Activated B cell treated with CpG ODN at 0.5 μM for 24 hours (primary cell): ENCODE results near the gene KRTAP4-9. TPM values are rescaled to one million over a fixed set of nuclear protein-coding genes. Genes with fewer than 3 reads are reported as not detected.
"Not testable (repeated sequence)": the region's sequence is repeated elsewhere in the genome, so short reads cannot be mapped to it uniquely, and the experiment has no call there.

Experiments
- ATAC-seq: fragments of 200-7000 bp; cut with Tn5 transposase; one replicate; pipeline ENCODE4 v1.10.0; 2021; ENCODE audit warnings: low read depth, mild to moderate bottlenecking, moderate library complexity
- CTCF ChIA-PET: fragments of 350-600 bp; sonication (Branson Sonifier 250); formaldehyde crosslinking; loops from one replicate; lab custom pipeline; 2021; ENCODE audit warnings: antibody characterized with exemption; lab: Charles Lee
- POLR2A ChIA-PET: fragments of 350-600 bp; sonication (Branson Sonifier 250); formaldehyde crosslinking; loops from one replicate; lab custom pipeline; 2021; ENCODE audit warnings: antibody characterized with exemption; lab: Charles Lee
- DNase-seq: peaks from one replicate; pipeline ENCODE4 v3.0.0; 2022
- H3K27ac Mint-ChIP-seq: one replicate; pipeline ENCODE4 v1.8.0; 2020; ENCODE audit warnings: mixed read lengths
- H3K27me3 Mint-ChIP-seq: one replicate; pipeline ENCODE4 v1.8.0; 2021; ENCODE audit warnings: mixed read lengths
- H3K36me3 Mint-ChIP-seq: one replicate; pipeline ENCODE4 v1.8.0; 2021; ENCODE audit warnings: low read depth, mixed read lengths
- H3K4me1 Mint-ChIP-seq: one replicate; pipeline ENCODE4 v1.8.0; 2021; ENCODE audit warnings: mixed read lengths
- H3K4me3 Mint-ChIP-seq: one replicate; pipeline ENCODE4 v1.8.0; 2020; ENCODE audit warnings: mild to moderate bottlenecking, mixed read lengths
- H3K9me3 Mint-ChIP-seq: one replicate; pipeline ENCODE4 v1.8.0; 2020; ENCODE audit warnings: mixed read lengths
- intact Hi-C: fragments of 100-400 bp; cut with micrococcal nuclease; formaldehyde crosslinking; loops from one replicate; pipeline ENCODE4 v1.15.1; 2024
- total RNA-seq: library from RNA; stranded (reverse); gene quantifications from 2 replicates; pipeline ENCODE4 v1.2.3, GENCODE V29; 2022
- TF ChIP-seq, protein P1 (sequence below): fragments of 200-600 bp; IDR thresholded peaks from one replicate; pipeline ENCODE4 v1.8.0; 2022; ENCODE audit warnings: antibody characterized with exemption, mild to moderate bottlenecking

KRTAP4-9 gene
- total RNA-seq, 1 donor from 2014 or later, result not detected

DNA sequence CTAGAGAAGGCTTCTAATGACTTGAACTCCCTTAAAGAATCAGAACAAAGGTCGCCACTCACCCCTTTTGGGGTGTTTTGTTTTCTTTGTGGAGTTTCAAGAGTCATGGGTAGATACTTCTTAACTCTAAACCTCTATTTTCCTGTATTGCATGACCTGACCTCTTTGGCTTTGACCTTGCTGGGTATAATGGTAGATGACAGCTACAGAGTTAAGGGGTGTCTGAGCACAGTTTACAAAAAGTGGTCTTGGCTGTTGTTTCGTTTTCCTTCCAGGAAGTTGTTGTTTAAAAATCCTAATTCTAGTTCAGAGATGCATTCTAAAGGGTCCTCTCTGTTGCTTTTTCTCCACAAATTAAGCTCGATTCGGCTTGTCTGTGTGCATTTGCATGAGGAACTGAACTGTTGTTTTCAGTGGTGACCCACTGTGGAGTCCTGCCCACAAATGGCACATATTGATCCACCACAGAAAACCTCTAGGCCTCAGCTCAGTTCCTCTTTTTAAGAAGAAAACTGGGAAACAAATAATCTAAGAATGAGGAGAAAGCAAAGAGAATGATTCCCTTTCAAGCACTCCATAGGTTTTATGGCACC lies 16.3 kb upstream of the KRTAP4-9 start:
- H3K27ac Mint-ChIP-seq, CTCF ChIA-PET, DNase-seq, ATAC-seq, H3K4me3 Mint-ChIP-seq, H3K9me3 Mint-ChIP-seq, intact Hi-C loops, POLR2A ChIA-PET, H3K36me3 Mint-ChIP-seq, H3K27me3 Mint-ChIP-seq, H3K4me1 Mint-ChIP-seq: not testable (repeated sequence)

DNA sequence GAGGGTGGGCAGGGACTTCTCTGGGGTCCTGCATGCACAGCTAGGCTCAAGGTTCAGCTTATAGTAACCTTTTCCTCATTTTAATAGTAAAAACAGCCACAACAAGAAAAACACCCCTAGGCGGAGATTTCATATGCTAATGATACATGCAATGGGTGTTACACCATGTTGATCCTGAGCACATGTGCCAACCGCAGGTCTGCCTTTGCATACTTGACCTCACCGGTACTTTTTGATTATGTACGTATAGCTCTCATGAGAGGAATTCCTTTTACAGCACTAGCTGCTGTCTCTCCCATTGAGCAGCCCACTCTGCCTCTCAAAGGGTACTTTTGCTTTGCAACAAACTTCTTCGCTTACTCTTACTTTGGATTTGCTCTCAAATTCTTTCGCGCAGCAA lies 9.1 kb upstream of the KRTAP4-9 start:
- ATAC-seq (no peak), DNase-seq (no peak)
- ChIA-PET POLR2A (no interaction called here), CTCF (no interaction called here)
- peaks cover 10% of the 10 kb centered on the region for H3K4me1 Mint-ChIP-seq
- H3K4me3 Mint-ChIP-seq, result no peak overlapping the region
- no peaks in the 10 kb centered on the region for H3K36me3 Mint-ChIP-seq
- peaks cover 2% of the 10 kb centered on the region for H3K9me3 Mint-ChIP-seq
- TF ChIP-seq, protein P1, sequence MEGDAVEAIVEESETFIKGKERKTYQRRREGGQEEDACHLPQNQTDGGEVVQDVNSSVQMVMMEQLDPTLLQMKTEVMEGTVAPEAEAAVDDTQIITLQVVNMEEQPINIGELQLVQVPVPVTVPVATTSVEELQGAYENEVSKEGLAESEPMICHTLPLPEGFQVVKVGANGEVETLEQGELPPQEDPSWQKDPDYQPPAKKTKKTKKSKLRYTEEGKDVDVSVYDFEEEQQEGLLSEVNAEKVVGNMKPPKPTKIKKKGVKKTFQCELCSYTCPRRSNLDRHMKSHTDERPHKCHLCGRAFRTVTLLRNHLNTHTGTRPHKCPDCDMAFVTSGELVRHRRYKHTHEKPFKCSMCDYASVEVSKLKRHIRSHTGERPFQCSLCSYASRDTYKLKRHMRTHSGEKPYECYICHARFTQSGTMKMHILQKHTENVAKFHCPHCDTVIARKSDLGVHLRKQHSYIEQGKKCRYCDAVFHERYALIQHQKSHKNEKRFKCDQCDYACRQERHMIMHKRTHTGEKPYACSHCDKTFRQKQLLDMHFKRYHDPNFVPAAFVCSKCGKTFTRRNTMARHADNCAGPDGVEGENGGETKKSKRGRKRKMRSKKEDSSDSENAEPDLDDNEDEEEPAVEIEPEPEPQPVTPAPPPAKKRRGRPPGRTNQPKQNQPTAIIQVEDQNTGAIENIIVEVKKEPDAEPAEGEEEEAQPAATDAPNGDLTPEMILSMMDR, result no peak
- intact Hi-C loops, result no loop called here
- H3K27ac Mint-ChIP-seq, result no peak overlapping the region
- H3K27me3 Mint-ChIP-seq, result peaks cover 25% of the 10 kb centered on the region

DNA sequence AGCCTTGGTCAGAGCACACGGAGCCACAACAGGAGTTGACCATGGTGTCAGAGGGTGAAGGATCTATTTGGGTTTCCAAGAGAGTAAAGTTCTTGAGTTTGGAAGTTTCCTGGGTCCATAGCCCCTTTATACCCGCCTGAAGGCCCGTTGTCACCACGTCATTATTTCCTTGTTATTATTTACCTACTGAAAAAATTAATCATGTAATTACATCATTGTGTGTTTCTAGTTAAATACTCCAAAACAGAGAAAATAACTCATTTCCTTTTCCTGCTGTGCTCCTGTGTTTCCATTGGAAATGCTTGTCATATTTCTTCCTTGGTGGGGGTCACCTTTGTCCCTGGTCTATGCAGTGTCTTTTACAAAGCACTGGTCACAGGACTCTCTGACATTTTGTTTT lies 7.1 kb upstream of the KRTAP4-9 start, which contains the start of gene KRTAP4-8:
TSS of gene KRTAP4-8 (minus strand) at position 101 of the 400 bp plus-strand sequence. CDS start at position 43, 58 bp downstream.
- intact Hi-C loops, result no loop called here
- Mint-ChIP-seq H3K27me3 (peaks cover 25% of the 10 kb centered on the region), H3K27ac (no peak within 1 kb of the TSS), H3K4me3 (no peak within 1 kb of the TSS), H3K36me3 (no peaks in the 10 kb centered on the region), H3K9me3 (peaks cover 1% of the 10 kb centered on the region), H3K4me1 (peaks cover 10% of the 10 kb centered on the region)
- no peak for ATAC-seq
- DNase-seq, result no peak
- CTCF ChIA-PET, result no interaction called here
- TF ChIP-seq, protein P1, result no peak
- POLR2A ChIA-PET, result no interaction called here

DNA sequence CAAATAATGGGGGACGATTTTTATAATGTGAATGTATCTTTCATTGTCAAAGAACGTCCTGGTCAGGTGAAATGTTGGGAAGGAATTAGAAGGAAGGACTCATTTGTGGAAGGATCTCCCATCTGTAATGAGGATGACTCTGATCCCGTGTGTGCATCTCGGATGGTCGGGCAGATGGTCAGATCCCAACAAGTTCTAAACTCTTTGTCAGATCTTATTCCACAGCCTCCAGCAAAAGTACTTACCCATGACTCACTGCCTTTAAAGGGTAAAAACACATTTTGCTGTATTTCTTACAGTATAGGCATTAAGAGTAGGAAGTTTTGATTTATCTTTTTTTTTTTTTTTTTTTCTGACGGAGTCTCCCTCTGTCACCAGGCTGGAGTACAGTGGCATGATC lies 6.7 kb upstream of the KRTAP4-9 start:
- ATAC-seq (no peak), DNase-seq (no peak)
- CTCF ChIA-PET, result no interaction called here
- H3K4me1 Mint-ChIP-seq, result peaks cover 10% of the 10 kb centered on the region
- no peak overlapping the region for H3K4me3 Mint-ChIP-seq
- no peak overlapping the region for H3K27ac Mint-ChIP-seq
- H3K9me3 Mint-ChIP-seq, result no peaks in the 10 kb centered on the region
- intact Hi-C loops, result no loop called here
- H3K27me3 Mint-ChIP-seq, result peaks cover 25% of the 10 kb centered on the region
- H3K36me3 Mint-ChIP-seq, result no peaks in the 10 kb centered on the region
- POLR2A ChIA-PET, result no interaction called here
- TF ChIP-seq, protein P1, result no peak

DNA sequence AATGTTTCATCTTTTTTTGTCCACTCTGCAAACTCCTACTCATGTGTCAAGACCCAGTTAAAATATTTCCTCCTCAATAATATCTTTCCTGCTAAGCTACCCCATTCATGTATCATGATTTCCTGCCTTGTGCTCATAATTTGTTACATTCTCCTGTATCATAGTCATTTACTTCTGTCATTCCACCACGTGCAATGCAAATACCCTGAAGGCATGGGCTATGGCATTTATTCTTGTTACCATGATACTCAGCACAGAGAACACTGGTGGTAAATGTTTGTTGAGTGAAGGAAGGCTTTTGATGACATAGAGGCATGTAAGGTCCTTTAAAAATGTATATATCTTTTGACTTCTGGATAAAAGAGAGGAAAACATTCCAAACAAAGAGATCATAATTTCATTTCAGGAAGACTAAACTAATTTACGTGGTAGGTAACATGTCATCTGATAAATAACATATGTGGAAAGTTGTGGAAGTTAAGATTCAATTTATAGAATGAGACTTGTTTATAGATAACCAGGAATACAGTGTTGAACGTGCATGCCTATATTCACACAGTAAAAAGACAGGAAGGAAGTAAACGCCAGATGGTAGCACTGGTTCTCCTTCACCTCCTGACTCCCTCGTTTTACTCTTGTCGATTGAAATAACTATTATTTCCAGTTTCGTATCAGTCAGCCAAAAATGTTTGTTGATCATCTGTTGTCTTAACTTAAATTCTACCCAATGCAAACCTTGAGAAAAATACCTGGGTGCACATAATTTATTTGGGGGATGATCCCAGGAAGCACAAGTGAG lies 5.3 kb upstream of the KRTAP4-9 start:
- H3K27me3 Mint-ChIP-seq, result peaks cover 25% of the 10 kb centered on the region
- POLR2A ChIA-PET, H3K27ac Mint-ChIP-seq, CTCF ChIA-PET, H3K4me3 Mint-ChIP-seq, ATAC-seq, H3K36me3 Mint-ChIP-seq, H3K9me3 Mint-ChIP-seq, intact Hi-C loops, DNase-seq, H3K4me1 Mint-ChIP-seq: not testable (repeated sequence)

DNA sequence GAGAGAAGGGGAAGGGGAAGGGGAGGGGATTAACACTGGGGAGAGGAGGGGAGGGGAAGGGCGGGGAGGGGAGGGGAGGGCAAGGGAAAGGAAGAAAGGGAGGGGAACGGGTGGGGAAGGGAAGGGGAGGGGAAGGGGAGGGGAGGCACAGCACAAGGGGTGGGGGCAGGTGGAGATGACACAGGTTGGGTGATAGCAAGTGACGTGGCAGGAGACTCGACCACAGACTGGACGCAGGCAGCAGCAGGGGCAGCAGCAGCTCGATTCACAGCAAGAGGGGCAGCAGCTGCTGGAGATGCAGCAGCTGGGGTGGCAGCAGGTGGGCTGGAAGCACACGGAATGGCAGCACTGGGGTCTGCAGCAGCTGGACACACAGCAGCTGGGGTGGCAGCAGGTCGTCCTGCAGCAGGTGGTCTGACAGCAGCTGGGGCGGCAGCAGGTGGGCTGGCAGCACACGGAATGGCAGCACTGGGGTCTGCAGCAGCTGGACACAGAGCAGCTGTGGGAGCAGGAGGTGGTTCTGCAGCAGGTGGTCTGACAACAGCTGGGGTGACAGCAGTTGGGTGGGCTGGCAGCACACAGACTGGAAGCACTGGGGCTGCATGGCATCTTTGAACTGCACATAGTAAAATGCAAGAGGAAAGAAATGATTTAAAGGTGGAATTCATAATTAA lies 3.5 kb upstream of the KRTAP4-9 start, which contains the start of gene KRTAP4-16:
TSS of gene KRTAP4-16 (minus strand) at position 624 of the 674 bp plus-strand sequence. CDS start at position 624, 0 bp downstream.
- no peak for DNase-seq
- intact Hi-C loops, result no loop called here
- POLR2A ChIA-PET, result no interaction called here
- Mint-ChIP-seq H3K4me1 (peaks cover 10% of the 10 kb centered on the region), H3K36me3 (no peaks in the 10 kb centered on the region), H3K27me3 (peaks cover 29% of the 10 kb centered on the region), H3K4me3 (no peak within 1 kb of the TSS), H3K27ac (no peak within 1 kb of the TSS), H3K9me3 (no peaks in the 10 kb centered on the region)
- CTCF ChIA-PET, result no interaction called here
- TF ChIP-seq, protein P1, result no peak
- no peak for ATAC-seq
